ENCODE data around the gene PARP11.

PARP11 gene

GRCh38 chr12:3821441-3821840 is 51.8 kb downstream of the PARP11 start:
- no peak for DNase-seq (ENCODE audit: low read depth in 2 of 2)

- DNase-seq (ENCODE audit: low read depth in 2 of 2) = no peak
These were observed 53.1 kb downstream of the PARP11 start for GRCh38 chr12:3820122-3820521.

- DNase-seq (ENCODE audit: low read depth in 2 of 2) = no peak
These were observed 56.9 kb downstream of the PARP11 start for GRCh38 chr12:3816266-3816665.

GRCh38 chr12:3815094-3815766 is 58.0 kb downstream of the PARP11 start:
- no peak for DNase-seq (ENCODE audit: low read depth in 2 of 2)

- DNase-seq (ENCODE audit: low read depth in 2 of 2) = no peak
These were observed 62.7 kb downstream of the PARP11 start for GRCh38 chr12:3810540-3810939.

- no peak for DNase-seq (ENCODE audit: low read depth in 2 of 2)
These were observed 63.2 kb downstream of the PARP11 start for GRCh38 chr12:3810016-3810370.

GRCh38 chr12:3809357-3810015 is 63.7 kb downstream of the PARP11 start:
- no peak for DNase-seq (ENCODE audit: low read depth in 2 of 2)

- no peak for DNase-seq (ENCODE audit: low read depth in 2 of 2)
These were observed 68.1 kb downstream of the PARP11 start for GRCh38 chr12:3805077-3805476.

- peak; percentile 49 for DNase-seq (ENCODE audit: low read depth in 2 of 2)
These were observed 69.2 kb downstream of the PARP11 start for GRCh38 chr12:3803865-3804472.

- no peak for DNase-seq (ENCODE audit: low read depth in 2 of 2)
These were observed 70.5 kb downstream of the PARP11 start for GRCh38 chr12:3802721-3803120.

GRCh38 chr12:3797531-3798048 is 75.6 kb downstream of the PARP11 start:
- DNase-seq (ENCODE audit: low read depth in 2 of 2) = no peak

GRCh38 chr12:3795492-3796133 is 77.6 kb downstream of the PARP11 start:
- DNase-seq (ENCODE audit: low read depth in 2 of 2) = no peak

GRCh38 chr12:3795066-3795465 is 78.1 kb downstream of the PARP11 start:
- no peak for DNase-seq (ENCODE audit: low read depth in 2 of 2)

GRCh38 chr12:3792623-3793288 is 80.4 kb downstream of the PARP11 start:
- no peak for DNase-seq (ENCODE audit: low read depth in 2 of 2)

- DNase-seq (ENCODE audit: low read depth in 2 of 2) = no peak
These were observed 81.8 kb downstream of the PARP11 start for GRCh38 chr12:3791256-3791874.

- DNase-seq (ENCODE audit: low read depth in 2 of 2) = no peak
These were observed 82.6 kb downstream of the PARP11 start for GRCh38 chr12:3790642-3791041.

GRCh38 chr12:3789838-3790237 is 83.4 kb downstream of the PARP11 start:
- no peak for DNase-seq (ENCODE audit: low read depth in 2 of 2)

GRCh38 chr12:3777206-3777809 is 95.9 kb downstream of the PARP11 start:
- no peak for DNase-seq (ENCODE audit: low read depth in 2 of 2)

- DNase-seq (ENCODE audit: low read depth in 2 of 2) = no peak
These were observed 97.7 kb downstream of the PARP11 start for GRCh38 chr12:3775385-3776035.

GRCh38 chr12:3772380-3772779 is 100.8 kb downstream of the PARP11 start:
- no peak for DNase-seq (ENCODE audit: low read depth in 2 of 2)

- no peak for DNase-seq (ENCODE audit: low read depth in 2 of 2)
These were observed 101.3 kb downstream of the PARP11 start for GRCh38 chr12:3771853-3772252.

All from stimulated activated CD8-positive, alpha-beta memory T cell treated with anti-CD3 and anti-CD28 coated beads, Interleukin-2, amount 100 ng/mL, for 48 hours (primary cell).